NCI-H748 (cell line): Measurements from ENCODE around the gene MSMB.
"Not testable (repeated sequence)": the region's sequence is repeated elsewhere in the genome, so short reads cannot be mapped to it uniquely, and the experiment has no call there.

ENCODE experiments used
- DNase-seq: peaks from one replicate; lab custom pipeline; 2025; ENCODE audit not compliant: unreplicated experiment; lab: John Stamatoyannopoulos, UW

The MSMB gene

DNA sequence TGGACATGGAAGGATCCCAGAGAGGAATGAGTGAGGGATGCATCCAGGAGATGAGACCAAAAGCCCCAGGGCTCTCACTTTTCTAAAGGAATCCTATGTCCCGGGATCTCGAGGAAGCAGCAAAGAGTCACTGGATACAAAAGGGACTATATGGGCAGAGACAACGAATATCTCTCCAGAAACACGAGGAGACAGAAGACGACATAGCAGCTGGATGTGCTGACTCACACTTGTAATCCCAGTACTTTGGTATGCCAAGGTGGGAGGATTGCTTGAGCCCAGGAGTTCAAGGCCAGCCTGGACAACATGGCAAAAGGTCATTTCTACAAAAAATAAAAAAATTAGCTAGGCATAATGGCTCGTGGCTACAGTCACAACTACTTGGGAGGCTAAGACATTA lies 24.7 kb upstream of the MSMB start:
- DNase-seq = no peak

DNA sequence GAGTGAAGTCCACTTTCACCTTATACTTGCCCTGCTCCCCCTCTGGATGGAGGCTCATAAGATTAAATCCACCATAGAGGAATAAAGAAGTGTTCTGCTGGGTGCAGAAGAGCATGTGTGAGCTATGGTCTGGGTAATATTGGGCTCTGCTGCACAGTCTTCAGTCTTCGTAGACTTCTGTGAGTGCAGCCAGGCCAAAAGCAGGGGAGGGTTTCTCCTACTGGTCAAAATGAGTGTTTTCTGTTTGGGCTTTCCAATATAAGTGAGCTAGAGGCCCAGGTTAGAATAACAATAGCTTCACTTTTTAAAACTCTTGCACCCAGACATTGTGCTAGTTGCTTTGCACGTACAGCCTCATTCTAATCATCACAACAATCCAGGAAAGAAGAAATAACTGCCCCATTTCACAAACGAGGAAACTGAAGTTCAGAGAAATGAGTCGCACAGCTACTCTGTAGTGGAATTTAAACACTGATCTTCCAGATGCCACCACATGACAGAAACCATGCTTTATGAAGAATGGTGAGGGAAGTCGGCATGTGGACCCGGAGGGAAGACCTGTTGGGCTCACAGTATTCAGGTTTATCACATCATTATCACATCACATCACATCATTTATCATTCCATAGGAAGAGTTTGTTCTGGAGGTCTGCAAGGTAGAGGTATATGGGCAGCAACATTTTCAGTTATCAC lies 23.8 kb upstream of the MSMB start:
- DNase-seq = no peak

DNA sequence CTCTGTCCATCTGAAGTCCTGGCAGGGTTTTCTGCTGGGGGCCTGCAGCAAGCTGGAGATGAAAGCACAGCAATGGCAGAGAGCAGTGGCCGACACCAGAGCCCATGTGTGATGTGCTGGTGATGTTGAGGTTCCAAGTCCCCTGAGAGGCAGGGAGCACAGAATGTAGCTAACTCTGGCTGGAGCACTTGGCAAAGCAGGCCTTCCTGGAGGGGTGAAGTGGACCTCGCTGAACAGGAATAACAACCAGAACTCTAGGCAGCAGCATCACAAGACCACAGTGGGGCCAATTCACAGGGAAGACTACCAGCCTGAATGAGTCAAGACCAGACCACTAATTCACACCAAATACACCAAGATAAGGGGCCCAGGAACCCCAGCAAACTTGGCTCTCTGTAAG lies 22.8 kb upstream of the MSMB start:
- no peak for DNase-seq

DNA sequence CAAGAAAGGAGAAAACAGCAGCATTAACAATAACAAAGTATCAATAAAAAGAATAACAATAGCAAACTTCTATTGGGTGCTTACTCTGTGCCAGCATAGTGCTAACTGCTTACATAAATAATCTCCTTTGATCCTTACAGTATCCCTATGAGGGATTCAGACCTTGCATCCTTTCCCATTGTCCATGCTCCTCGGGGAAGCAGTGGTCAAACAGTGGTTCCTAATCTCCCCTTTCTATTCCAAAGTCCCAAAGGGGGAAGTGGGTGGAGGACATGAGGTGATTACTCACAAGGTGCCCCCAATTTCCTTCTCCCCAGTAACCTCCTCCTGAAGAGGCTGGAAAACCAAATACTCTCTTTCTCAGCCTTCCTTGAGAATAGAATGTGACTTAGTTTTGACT lies 22.0 kb upstream of the MSMB start:
- no peak for DNase-seq

DNA sequence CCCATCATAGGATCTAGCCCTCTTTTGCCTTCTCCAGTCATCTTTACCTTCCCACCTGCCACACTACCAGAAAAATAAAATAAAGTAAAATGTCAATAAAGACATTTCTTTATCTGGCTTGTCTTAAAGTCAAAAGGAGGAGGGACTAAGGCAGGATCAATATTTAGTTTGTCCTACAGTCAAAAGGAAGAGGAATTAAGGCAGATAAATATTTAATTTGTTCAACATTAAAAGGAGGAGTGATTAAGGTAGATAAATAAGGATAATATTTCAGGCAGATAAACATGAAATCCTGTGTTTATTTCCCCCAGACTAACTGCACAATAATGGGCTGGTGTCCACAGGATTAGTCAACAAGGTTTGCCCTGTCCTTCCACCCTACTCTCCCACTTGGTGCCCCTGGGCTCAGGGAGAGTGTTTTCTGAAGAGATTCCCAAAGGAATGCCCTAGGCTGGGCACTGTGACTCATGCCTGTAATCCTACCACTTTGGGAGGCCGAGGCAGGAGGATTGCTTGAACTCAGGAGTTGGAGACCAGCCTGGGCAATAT lies 18.3 kb upstream of the MSMB start:
- no peak for DNase-seq

DNA sequence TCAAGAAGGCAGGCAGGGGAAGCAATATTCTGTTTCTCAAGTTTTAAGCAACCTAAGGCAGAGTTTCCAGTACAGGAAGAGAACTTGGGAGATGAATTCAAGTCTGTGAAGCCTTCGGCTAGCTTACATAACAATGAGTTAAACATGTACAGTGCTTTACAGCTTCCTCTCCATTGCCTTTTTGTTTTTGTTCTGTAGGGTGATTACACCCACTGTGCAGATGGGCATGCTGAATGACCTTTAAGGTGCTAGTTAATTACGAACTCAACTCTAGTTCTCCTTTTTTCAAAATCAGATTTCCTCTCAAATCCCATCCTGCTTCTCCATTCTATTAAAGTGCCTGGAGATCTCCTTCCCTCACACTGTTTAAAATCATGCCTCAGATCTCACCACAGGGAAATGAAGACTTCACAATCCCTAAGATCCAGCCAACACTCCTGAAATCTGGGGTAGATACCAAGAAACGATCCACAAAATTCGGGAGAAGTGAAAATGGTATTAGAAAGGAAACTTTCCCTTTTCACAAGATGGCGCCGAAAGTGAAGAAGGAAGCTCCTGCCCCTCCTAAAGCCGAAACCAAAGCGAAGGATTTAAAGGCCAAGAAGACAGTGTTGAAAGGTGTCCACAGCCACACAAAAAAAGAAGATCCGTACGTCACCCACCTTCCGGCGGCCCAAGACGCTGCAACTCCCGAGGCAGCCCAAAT lies 16.8 kb upstream of the MSMB start:
- DNase-seq = no peak

DNA sequence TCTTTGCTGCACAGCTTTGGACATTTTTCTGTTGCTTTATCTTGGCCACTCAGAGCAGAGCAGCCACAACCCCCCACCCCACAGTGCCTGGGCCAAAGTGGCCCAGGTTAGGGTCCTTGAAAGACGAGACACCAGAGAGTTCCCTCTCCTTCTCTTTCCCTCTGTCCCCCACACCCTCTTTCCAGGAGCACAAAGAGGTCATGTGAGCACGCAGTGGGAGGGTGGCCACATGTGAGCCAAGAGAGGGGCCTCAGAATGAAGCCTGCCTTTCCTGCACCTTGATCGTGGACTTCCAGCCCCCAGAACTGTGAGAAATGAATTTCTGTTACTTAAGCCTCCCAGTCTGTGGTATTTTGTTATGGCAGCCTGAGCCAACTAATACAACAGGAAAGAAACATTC lies 14.6 kb upstream of the MSMB start:
- no peak for DNase-seq

DNA sequence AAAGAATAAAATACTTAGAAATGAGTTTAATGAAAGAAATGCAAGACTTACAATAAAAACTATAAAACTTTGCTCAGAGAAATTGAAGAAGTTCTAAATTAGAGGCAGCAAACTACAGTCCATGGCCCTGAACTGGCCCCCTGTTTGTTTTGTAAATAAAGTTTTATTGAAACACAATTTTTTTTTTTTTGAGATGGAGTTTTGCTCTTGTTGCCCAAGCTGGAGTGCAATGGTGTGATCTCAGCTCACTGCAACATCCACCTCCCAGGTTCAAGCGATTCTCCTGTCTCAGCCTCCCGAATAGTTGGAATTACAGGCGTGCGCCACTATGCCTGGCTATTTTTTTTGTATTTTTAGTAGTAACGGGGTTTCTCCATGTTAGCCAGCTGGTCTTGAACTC lies 11.9 kb upstream of the MSMB start:
- not testable (repeated sequence) for DNase-seq

DNA sequence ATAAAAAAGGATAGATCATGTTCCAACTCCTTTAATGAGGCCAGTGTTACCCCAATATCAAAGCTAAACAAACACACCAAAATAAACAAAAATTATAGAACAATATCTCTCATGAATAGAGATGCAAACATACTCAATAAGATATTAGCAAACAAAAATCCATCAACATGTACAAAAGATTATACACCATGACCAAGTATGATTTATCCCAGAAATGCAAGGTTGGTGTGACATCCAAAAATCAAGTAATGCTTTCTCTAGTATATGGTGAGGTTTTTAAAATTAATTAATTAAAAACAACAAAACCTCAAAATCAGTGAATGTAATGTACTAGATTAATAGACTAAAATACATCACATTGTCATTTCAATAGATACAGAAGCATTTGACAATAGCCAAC lies 11.0 kb upstream of the MSMB start:
- DNase-seq = no peak

DNA sequence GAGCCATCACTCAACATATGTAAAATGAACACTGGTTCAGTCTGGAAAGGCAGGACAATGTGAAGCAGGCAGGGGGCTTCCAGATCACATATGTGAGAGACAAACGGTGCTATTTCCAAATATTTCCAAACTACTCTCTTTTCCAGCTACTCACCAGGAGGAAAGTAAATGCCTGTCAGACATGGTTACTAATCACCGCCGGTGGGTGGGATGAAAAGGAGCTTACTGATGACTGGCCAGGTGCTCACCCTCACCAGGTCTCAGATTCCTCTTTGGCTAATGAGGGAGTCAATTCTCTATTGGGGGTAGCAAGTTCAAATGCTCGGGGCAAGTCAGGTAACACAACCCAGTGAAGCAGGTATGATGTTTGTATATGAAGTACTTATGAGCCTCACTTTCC lies 9.7 kb upstream of the MSMB start:
- no peak for DNase-seq

DNA sequence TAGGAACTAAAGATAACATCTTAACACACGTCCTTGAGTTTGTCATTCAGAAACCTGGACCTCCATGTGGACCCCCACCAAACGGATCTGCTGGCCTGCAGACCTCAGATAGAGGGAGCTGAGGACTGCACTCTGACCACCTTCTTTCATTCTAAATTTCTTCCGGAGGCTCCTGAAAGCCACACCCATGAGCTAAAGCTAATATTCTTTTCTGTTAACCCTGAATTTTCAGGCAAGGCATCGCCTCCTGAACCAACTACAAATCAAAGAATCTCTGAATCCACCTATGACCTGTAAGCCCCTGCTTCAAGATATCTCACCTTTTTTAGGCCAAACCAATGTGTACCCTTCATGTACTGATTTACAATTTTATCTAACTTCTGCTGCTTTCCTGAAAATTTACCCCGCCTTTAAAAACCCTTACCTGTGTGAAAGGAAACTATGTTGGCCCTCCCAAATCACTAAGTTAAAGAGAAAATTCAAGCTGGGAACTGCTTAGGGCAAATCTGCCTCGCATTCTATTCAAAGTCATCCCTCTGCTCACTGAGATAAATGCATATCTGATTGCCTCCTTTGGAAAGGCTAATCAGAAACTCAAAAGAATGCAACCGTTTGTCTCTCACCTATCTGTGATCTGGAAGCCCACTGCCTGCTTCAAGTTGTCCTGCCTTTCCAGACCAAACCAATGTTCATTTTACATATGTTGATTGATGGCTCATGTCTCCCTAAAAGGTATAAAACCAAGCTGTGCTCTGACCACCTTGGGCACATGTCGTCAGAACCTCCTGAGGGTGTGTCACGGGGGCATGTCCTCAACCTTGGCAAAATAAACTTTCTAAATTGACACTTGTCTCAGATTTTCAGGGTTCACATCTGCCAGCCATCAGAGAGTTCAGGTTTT lies 7.7 kb upstream of the MSMB start:
- no peak for DNase-seq

DNA sequence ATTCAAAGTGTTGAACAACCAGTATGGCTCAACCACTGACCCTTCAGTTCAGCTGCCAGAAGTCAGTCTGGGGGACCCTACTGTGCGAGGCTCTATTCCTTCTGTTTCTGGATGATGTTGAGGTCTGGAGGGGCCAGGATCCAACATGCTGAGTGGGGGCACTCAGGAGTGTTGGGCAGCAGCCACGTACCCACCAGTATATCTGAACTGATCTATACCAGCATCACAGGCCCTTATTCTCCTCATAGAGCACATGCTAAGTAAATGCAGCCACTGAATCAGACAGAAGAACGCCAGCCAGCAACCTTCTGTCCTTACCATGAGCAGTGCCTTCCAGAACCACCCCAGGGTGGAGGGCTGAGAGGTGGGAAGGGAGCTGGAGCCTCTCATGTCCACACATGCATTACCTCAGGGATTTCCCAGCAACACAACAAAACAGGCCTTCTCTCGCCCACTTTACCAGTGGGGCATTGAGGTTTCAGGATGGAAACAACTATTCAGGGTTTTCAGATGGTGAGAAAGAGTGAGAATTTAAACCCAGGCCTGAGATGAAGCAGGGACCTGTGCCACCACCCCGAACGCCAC lies 6.8 kb upstream of the MSMB start:
- DNase-seq = no peak

DNA sequence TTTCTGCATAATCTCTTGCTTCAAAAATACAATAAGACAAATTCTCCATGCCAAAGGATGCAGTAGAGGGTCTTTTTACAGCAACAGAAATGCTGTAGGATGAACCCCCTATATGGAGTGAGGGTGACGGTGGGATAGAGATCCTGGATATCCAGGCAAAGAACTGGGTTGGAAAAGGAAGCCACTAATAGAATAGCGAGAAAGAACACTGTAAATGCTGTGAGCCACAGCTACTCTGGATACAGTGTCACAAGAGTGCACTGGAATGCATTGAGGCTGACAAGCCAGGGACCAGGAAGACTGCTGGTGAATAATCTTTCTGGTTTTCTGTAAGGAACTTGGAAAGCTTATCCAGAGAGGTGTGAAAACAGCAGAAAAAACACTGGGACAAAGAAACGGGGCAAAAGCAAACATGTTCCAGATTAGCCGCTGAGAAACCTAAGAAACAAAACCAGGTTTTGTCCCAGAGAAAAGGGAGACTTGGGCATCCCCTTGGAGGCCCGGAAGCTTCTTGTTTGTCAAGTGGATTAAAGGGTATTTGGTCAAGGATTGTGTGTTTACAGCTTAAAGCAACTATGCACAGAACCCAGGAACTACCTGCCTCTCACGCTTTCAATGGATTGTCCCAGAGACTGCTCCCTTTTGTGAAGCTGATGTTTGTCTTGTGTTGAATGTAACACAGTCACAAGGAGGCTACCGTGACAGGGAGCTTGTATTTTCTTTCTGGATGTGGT lies 6.2 kb upstream of the MSMB start:
- DNase-seq = no peak

DNA sequence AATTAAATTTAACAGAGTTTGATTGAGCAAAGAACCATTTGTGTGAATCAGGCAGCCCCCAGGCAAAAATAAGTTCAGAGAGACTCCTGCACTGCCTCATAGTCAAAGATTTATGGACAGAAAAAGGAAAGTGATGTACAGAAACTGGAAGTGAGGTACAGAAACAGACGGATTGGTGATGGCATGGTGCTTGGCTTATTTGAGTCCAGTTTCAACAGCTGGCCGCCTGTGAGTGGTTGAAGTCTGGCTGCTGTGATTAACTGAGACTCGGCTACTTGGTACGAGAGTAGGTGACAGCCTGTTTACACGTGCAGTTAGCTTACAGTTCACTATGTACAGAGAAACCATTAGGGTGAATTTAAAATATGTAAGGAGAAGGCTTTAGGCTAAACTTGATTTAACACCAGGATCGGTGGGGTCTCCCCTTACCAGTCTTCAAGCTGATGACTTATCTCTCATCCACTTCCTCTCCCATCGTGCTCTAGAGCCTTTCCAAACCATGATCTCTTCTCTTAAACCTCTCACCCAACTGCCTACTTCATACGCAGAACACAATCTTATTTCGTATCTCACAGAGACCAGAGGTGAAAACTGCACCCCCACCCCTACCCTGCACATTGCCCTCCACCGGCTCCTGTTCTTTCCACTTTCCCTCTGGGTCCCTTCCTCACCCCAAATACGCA lies 5.0 kb upstream of the MSMB start:
- DNase-seq = no peak

DNA sequence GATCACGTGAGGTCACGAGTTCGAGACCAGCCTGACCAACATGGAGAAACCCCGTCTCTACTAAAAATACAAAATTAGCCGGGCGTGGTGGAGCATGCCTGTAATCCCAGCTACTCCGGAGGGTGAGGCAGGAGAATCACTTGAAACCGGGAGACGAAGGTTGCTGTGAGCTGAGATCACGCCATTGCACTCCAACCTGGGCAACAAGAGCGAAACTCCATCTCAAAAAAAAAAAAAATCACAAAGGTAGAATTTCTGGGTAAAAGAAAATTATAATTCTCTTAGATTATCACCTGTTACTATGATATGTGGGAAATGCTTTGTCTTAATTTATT lies 3.4 kb upstream of the MSMB start:
- not testable (repeated sequence) for DNase-seq

DNA sequence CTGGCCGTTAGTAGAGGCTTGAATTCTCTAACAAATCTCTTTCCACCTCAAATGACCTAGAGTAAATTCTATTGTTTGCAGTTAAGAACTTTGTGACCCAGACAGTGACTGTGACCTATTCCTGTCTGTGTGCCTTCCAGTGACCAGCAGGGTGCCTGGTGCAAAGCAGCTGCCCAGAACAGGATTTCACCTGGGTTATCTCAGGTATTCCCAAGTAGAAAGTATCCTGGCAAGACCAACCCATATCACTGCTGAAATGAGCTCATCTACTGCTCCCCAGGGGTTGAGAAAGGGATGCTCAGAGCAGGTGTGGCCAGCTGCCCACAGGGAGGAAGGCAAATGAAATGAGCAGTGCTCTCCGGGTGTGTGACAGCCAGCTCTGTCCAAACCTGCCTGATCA lies 2.1 kb upstream of the MSMB start:
- DNase-seq = peak; percentile 23

DNA sequence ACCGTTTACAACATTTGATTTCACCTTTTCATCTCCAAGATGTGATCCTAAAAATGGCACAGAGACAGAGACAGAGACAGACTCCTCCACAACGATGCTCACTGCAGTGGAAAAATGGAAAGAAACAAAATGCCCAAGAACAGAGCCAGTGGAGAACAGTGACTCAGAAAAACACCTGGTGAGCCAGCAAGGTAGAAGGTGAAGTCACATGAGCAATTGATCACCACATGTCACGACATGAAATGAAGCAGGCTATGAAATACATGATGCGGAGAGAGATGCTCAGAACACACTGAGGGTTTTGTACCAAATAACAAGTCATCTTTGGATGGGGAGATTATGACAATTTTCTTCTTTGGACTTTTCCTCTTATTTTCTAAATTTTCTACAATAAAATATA lies 3.5 kb downstream of the MSMB start:
- DNase-seq = no peak

DNA sequence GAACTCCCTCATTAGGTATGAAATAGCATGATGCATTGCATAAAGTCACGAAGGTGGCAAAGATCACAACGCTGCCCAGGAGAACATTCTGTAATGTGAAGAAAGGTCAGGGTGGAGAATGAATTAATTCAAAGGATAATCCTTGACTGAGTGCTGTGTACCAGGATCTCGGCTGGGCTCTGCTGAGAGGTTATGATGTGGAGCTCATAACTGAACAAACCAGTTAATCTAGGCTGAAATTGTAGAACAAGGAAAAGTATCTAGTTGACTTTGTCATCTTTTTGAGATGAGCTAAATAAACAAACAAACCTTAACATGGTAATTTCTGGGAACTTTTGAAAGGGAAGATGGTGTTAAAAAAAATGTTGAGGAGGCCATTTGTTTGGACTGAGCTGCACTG lies 6.1 kb downstream of the MSMB start:
- no peak for DNase-seq

DNA sequence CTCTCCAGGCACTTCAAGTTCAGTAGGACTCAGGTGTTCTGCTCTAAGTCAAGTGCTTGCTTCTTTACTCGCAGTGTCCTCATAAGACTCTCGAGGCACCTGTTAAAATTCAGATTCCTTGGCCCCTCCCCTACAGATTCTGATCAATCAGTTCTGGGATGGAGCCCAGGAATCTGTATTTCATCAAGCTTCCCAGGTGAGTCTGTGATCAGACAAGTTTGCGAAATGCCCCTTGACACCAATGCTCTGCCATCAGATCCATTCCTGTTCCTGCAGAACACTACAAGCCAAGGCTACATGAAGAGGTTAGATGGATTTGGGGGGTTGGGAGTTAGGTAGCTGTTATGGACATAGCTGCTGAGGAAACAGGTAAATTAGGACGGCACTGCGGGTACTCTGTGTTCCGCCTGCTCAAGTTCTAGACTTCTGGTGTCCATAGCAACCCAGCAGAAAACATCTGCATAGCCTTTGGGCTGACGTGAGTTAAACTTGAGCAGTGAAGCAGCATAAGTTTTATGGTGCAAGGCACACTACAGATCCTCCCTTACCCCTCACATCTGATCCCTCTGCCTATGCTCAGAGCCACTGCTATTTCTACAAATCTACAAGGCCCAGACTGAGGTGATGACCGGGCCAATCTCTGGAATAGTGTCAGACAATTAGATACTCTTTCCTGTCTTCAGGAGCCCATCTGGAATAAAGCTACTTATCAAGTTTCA lies 8.8 kb downstream of the MSMB start:
- DNase-seq = no peak
